ENCODE measurements around the gene GOLGA2.
A peak's percentile ranks its signal among the peaks of the same experiment; 100 is the strongest.

GRCh38 chr9:128218518-128219389 lies 57.1 kb downstream of the GOLGA2 start:
- TF ChIP-seq CTCF (IDR thresholded peaks at IDR 0.05) (peak in 2 of 4 experiments; percentile 33 to 39), POLR2AphosphoS5 (IDR thresholded peaks at IDR 0.05) (no peak)

All from gastroesophageal sphincter (tissue), 3 donors.